Measurements from ENCODE around the gene STK40. TPM values are rescaled to one million over a fixed set of nuclear protein-coding genes. Genes with fewer than 3 reads are reported as not detected.

The STK40 gene
- total RNA-seq, 4 donors from 2014 or later, result 109 to 263 (median 211) TPM

- Histone ChIP-seq H3K9me3 (no peaks in the 10 kb centered on the region), H3K36me3 (no peaks in the 10 kb centered on the region), H3K27me3 (peaks cover 0 to 21% (median 0%) of the 10 kb centered on the region in 3 donors), H3K4me1 (peaks cover 0 to 12% of the 10 kb centered on the region in 2 donors), H3K27ac (peak overlapping the region; percentile 74 to 81 (median 80)), H3K4me3 (peak overlapping the region; percentile 39 to 65 (median 52))
- peak; percentile 57 to 60 for DNase-seq
- TF ChIP-seq POLR2A (IDR thresholded peaks at IDR 0.05), result peak in 1 of 2 donors; percentile 18
- TF ChIP-seq CTCF (IDR thresholded peaks at IDR 0.05 in 4 of 5, conservative IDR thresholded peaks at IDR 0.05 in 1 of 5), result no peak
- ATAC-seq, result peak; percentile 27 to 34
- intact Hi-C loops (cut with DNase I; ENCODE audit: low total_unique reads), result no loop called here
- in situ Hi-C loops (cut with MboI; ENCODE audit: low sequenced_read_pairs in 4 of 4), result loop anchor here in 1 of 4 donors (25.0 kb wide), 1 partner anchor 91 kb away; no protein-coding TSS in a partner anchor
Observed at GRCh38 chr1:36321119-36321951, 64.4 kb downstream of the STK40 start.

GRCh38 chr1:36320767-36321118, 65.0 kb downstream of the STK40 start:
- ATAC-seq (no peak), DNase-seq (no peak)
- peak overlapping the region; percentile 39 to 65 (median 52) for H3K4me3 ChIP-seq
- intact Hi-C loops (cut with DNase I; ENCODE audit: low total_unique reads), result no loop called here
- no peaks in the 10 kb centered on the region for H3K9me3 ChIP-seq
- in situ Hi-C loops (cut with MboI; ENCODE audit: low sequenced_read_pairs in 4 of 4), result loop anchor here in 1 of 4 donors (25.0 kb wide), 1 partner anchor 92 kb away; no protein-coding TSS in a partner anchor
- H3K4me1 ChIP-seq, result peaks cover 0 to 12% of the 10 kb centered on the region in 2 donors
- H3K36me3 ChIP-seq, result no peaks in the 10 kb centered on the region
- H3K27me3 ChIP-seq, result peaks cover 0 to 21% (median 0%) of the 10 kb centered on the region in 3 donors
- peak overlapping the region in 3 of 4 donors; percentile 74 to 80 (median 79) for H3K27ac ChIP-seq
- TF ChIP-seq POLR2A (IDR thresholded peaks at IDR 0.05), result no peak
- no peak for TF ChIP-seq CTCF (IDR thresholded peaks at IDR 0.05 in 4 of 5, conservative IDR thresholded peaks at IDR 0.05 in 1 of 5)

- no peak for TF ChIP-seq CTCF (IDR thresholded peaks at IDR 0.05 in 4 of 5, conservative IDR thresholded peaks at IDR 0.05 in 1 of 5)
- Histone ChIP-seq H3K4me1 (peaks cover 0 to 12% of the 10 kb centered on the region in 2 donors), H3K36me3 (no peaks in the 10 kb centered on the region), H3K9me3 (no peaks in the 10 kb centered on the region), H3K4me3 (peak overlapping the region; percentile 39 to 65 (median 52)), H3K27me3 (peaks cover 0 to 21% (median 0%) of the 10 kb centered on the region in 3 donors), H3K27ac (peak overlapping the region in 3 of 4 donors; percentile 74 to 80 (median 79))
- in situ Hi-C loops (cut with MboI; ENCODE audit: low sequenced_read_pairs in 4 of 4) (loop anchor here in 1 of 4 donors (25.0 kb wide), 1 partner anchor 92 kb away; no protein-coding TSS in a partner anchor), intact Hi-C loops (cut with DNase I; ENCODE audit: low total_unique reads) (no loop called here)
- DNase-seq, result no peak
- no peak for ATAC-seq
Observed at GRCh38 chr1:36320291-36320761, 65.4 kb downstream of the STK40 start.

GRCh38 chr1:36309397-36309796, 76.3 kb downstream of the STK40 start:
- in situ Hi-C loops (cut with MboI; ENCODE audit: low sequenced_read_pairs in 4 of 4) (loop anchor here in 1 of 4 donors (25.0 kb wide), 1 partner anchor 103 kb away; no protein-coding TSS in a partner anchor), intact Hi-C loops (cut with DNase I; ENCODE audit: low total_unique reads) (no loop called here)
- no peak overlapping the region for H3K4me3 ChIP-seq
- H3K9me3 ChIP-seq, result no peaks in the 10 kb centered on the region
- peaks cover 0 to 4% of the 10 kb centered on the region in 2 donors for H3K36me3 ChIP-seq
- no peak for DNase-seq
- H3K27me3 ChIP-seq, result no peaks in the 10 kb centered on the region
- H3K27ac ChIP-seq, result no peak overlapping the region
- H3K4me1 ChIP-seq, result peaks cover 8 to 15% of the 10 kb centered on the region in 2 donors
- no peak for ATAC-seq
- TF ChIP-seq POLR2A (IDR thresholded peaks at IDR 0.05) (no peak), CTCF (IDR thresholded peaks at IDR 0.05 in 4 of 5, conservative IDR thresholded peaks at IDR 0.05 in 1 of 5) (no peak)
